Lower leg skin (tissue), 4 donors: ENCODE data around the gene PLXNA2. TPM values are rescaled to one million over a fixed set of nuclear protein-coding genes. Genes with fewer than 3 reads are reported as not detected.

ENCODE experiments used
- DNase-seq, 2 donors: peaks; one replicate each; pipeline ENCODE4 v3.0.0-alpha.2; 2019; ENCODE audit warnings: low spot score in 2 of 2
- H3K4me3 ChIP-seq: fragments of 200-600 bp; sonication (generic); 2 replicates; pipeline ENCODE4 v1.5.1; 2017; ENCODE audit warnings: mild to moderate bottlenecking, low read depth; ENCODE audit not compliant: poor library complexity, severe bottlenecking
- POLR2A ChIP-seq, 2 donors: fragments of 450-650 bp; IDR thresholded peaks; one replicate each; pipeline ENCODE4 v1.6.1; 2016 to 2017; ENCODE audit warnings: antibody characterized with exemption in 2 of 2, mild to moderate bottlenecking in 1 of 2, moderate library complexity in 1 of 2
- WGBS, 2 donors: methylation state at CpG; one replicate each; pipeline ENCODE4 v1.1.5; 2018; 5-methylcytosine and 5-hydroxymethylcytosine counted together
- intact Hi-C: fragments of 100-400 bp; cut with DNase I; formaldehyde crosslinking; loops from one replicate; pipeline ENCODE4 v1.15.0; 2023; ENCODE audit warnings: low total_unique reads
- total RNA-seq, 4 donors: library from RNA; depleted of rRNA; stranded (reverse); fragments of >200 nt; gene quantifications; one replicate each; pipeline ENCODE4 v1.1.0, GENCODE V29; 2016
- TF ChIP-seq, protein P1 (sequence below), 3 donors: fragments of 450-650 bp; IDR thresholded peaks; one replicate each; pipeline ENCODE4 v1.5.1; 2016; ENCODE audit warnings: antibody characterized with exemption in 3 of 3, mild to moderate bottlenecking in 3 of 3, moderate library complexity in 2 of 3

The PLXNA2 gene
- total RNA-seq, 4 donors from 2014 or later = 27.4 to 44.2 (median 36.9) TPM

DNA sequence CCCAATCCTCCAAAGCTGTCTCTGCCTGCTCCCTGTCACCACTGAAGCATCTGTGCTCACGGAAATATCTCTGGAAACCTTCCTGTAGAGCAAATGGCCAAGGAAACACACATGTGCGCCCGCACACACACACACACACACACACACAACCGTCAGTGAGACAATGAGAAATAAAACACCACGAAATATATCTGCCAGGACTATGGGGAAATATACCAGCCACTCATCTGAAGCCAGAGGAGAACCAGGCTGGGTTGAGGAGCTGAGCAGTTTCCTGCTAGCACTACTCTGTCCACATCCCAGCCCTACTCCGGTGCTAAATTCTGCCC lies 25.1 kb upstream of the PLXNA2 start:
- intact Hi-C loops = no loop called here
- 30 to 35% methylated on average over 6 of the region's 6 CpGs for WGBS, 2 donors
- TF ChIP-seq POLR2A (IDR thresholded peaks at IDR 0.05) = no peak
- TF ChIP-seq, protein P1, sequence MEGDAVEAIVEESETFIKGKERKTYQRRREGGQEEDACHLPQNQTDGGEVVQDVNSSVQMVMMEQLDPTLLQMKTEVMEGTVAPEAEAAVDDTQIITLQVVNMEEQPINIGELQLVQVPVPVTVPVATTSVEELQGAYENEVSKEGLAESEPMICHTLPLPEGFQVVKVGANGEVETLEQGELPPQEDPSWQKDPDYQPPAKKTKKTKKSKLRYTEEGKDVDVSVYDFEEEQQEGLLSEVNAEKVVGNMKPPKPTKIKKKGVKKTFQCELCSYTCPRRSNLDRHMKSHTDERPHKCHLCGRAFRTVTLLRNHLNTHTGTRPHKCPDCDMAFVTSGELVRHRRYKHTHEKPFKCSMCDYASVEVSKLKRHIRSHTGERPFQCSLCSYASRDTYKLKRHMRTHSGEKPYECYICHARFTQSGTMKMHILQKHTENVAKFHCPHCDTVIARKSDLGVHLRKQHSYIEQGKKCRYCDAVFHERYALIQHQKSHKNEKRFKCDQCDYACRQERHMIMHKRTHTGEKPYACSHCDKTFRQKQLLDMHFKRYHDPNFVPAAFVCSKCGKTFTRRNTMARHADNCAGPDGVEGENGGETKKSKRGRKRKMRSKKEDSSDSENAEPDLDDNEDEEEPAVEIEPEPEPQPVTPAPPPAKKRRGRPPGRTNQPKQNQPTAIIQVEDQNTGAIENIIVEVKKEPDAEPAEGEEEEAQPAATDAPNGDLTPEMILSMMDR (IDR thresholded peaks at IDR 0.05) = no peak
- no peak for DNase-seq
- no peak overlapping the region for H3K4me3 ChIP-seq

DNA sequence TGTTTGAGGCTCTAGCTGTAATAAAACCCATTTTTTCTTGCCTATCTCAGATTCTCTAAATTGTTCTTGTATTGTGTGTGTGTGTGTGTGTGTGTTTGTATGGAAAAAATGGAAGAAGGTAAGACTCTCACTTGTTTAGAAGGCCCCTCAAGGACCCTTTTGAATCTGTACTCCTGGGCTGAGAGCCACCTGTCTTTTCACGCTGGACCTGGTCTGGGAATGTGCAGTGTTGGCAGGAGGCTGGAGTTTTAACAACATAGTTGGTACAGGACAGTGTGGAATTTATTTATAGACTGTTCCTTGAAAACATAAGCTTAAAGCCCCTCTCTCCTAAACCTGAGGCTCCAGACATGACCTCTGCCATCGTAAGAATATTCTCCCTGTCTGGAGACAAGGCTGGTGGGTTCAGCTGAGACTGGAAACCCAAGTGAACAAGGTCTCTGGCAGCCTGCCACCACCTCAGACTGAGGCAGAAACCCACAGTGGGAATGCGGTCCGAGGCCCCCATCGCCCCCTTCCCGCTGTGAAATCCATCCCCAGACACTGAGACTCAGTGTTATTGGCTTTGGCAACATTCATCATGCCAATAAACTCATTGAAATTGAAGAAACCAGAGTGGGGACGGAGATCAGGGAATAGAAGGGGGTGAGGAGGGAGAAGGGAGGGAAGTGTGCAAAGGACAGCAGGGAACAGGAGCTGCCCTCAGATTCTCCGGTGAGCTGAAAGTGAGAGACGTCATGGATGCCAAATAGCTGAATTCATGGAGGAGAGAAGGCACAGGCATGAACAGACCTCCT lies 24.6 kb upstream of the PLXNA2 start:
- DNase-seq = no peak
- intact Hi-C loops = no loop called here
- H3K4me3 ChIP-seq = no peak overlapping the region
- TF ChIP-seq, protein P1 (IDR thresholded peaks at IDR 0.05) = no peak
- WGBS, 2 donors = 57 to 67% methylated on average over 9 of the region's 9 CpGs

GRCh38 chr1:208265525-208265924 lies 21.3 kb upstream of the PLXNA2 start:
- TF ChIP-seq, protein P1 (IDR thresholded peaks at IDR 0.05) = no peak
- no peak for TF ChIP-seq POLR2A (IDR thresholded peaks at IDR 0.05)
- WGBS, 2 donors = 76 to 86% methylated on average over 3 of the region's 3 CpGs
- no peak for DNase-seq
- intact Hi-C loops = no loop called here
- H3K4me3 ChIP-seq = no peak overlapping the region

- TF ChIP-seq, protein P1 (IDR thresholded peaks at IDR 0.05) = no peak
- intact Hi-C loops = no loop called here
- DNase-seq = no peak
- H3K4me3 ChIP-seq = no peak overlapping the region
- WGBS, 2 donors = 36 to 41% methylated on average over 2 of the region's 2 CpGs
Observed at GRCh38 chr1:208265122-208265469, 20.9 kb upstream of the PLXNA2 start.

GRCh38 chr1:208264469-208265121 lies 20.4 kb upstream of the PLXNA2 start:
- no peak for TF ChIP-seq POLR2A (IDR thresholded peaks at IDR 0.05)
- TF ChIP-seq, protein P1 (IDR thresholded peaks at IDR 0.05) = no peak
- WGBS, 2 donors = 39 to 58% methylated on average over 2 of the region's 2 CpGs
- intact Hi-C loops = no loop called here

More at GRCh38 chr1:208264469-208265121, 20.4 kb upstream of the PLXNA2 start:
- no peak overlapping the region for H3K4me3 ChIP-seq
- DNase-seq = no peak
